MCF 10A (cell line): ENCODE measurements around the gene AP1S2. TPM values are rescaled to one million over a fixed set of nuclear protein-coding genes. Genes with fewer than 3 reads are reported as not detected.

Experiments
- BruUV-seq: library from RNA; stranded (reverse); fragments of 400-500 nt; replicated peaks from 2 replicates; lab custom pipeline; 2021; lab: Mats Ljungman, UMichigan
- CTCF ChIA-PET: fragments of 300-600 bp; sonication (Branson Sonifier 250); formaldehyde crosslinking; extraction: SDS; loops from one replicate; lab custom pipeline; 2021; ENCODE audit warnings: antibody characterized with exemption, inconsistent platforms; lab: Yijun Ruan, JAX
- POLR2A ChIA-PET: fragments of 300-600, 350-650 bp; sonication (Branson Sonifier 250); formaldehyde crosslinking; extraction: SDS; loops from one replicate; lab custom pipeline; 2020; ENCODE audit warnings: antibody characterized with exemption, inconsistent platforms; lab: Yijun Ruan, JAX
- DNase-seq: peaks from one replicate; pipeline ENCODE4 v3.0.0-alpha.2; 2018; ENCODE audit not compliant: unreplicated experiment
- H3K27ac Mint-ChIP-seq: one replicate; pipeline ENCODE4 v1.8.0; 2022; ENCODE audit warnings: mild to moderate bottlenecking, low read depth, mixed read lengths; ENCODE audit not compliant: unreplicated experiment
- H3K27me3 Mint-ChIP-seq: one replicate; pipeline ENCODE4 v1.8.0; 2022; ENCODE audit warnings: mixed read lengths; ENCODE audit not compliant: insufficient read depth, unreplicated experiment
- H3K36me3 Mint-ChIP-seq: one replicate; pipeline ENCODE4 v1.8.0; 2022; ENCODE audit warnings: mild to moderate bottlenecking, moderate library complexity, mixed read lengths; ENCODE audit not compliant: insufficient read depth, unreplicated experiment
- H3K4me1 Mint-ChIP-seq: one replicate; pipeline ENCODE4 v1.8.0; 2022; ENCODE audit warnings: mixed read lengths; ENCODE audit not compliant: insufficient read depth, unreplicated experiment
- H3K4me3 Mint-ChIP-seq: one replicate; pipeline ENCODE4 v1.8.0; 2022; ENCODE audit warnings: mild to moderate bottlenecking, moderate library complexity, mixed read lengths; ENCODE audit not compliant: unreplicated experiment
- H3K9me3 Mint-ChIP-seq: one replicate; pipeline ENCODE4 v1.8.0; 2022; ENCODE audit warnings: mixed read lengths; ENCODE audit not compliant: unreplicated experiment
- CTCF ChIP-seq: fragments of 200-600 bp; IDR thresholded peaks from one replicate; pipeline ENCODE4 v1.8.0; 2022; ENCODE audit warnings: antibody characterized with exemption, mild to moderate bottlenecking; ENCODE audit not compliant: unreplicated experiment
- intact Hi-C: fragments of 100-400 bp; cut with micrococcal nuclease; formaldehyde crosslinking; loops from 2 replicates; pipeline ENCODE4 v1.14.1; 2022
- total RNA-seq: library from RNA; stranded (reverse); gene quantifications from 2 replicates; pipeline ENCODE4 v1.2.3, GENCODE V29; 2022

The AP1S2 gene
- total RNA-seq, 1 experiment from 2014 or later = 9.4 TPM

GRCh38 chrX:15822922-15823321 is 31.7 kb downstream of the AP1S2 start:
- Mint-ChIP-seq H3K36me3 (peaks cover 48% of the 10 kb centered on the region), H3K4me3 (no peak overlapping the region), H3K27ac (no peak overlapping the region), H3K27me3 (no peaks in the 10 kb centered on the region), H3K4me1 (no peaks in the 10 kb centered on the region), H3K9me3 (no peaks in the 10 kb centered on the region)
- TSS peak; percentile 87 for BruUV-seq
- ChIA-PET CTCF (no interaction called here), POLR2A (interaction anchor here (1.0 kb wide), 1 partner anchor 33 kb away, joined by 3 read pairs; the partner anchor contains the start of gene ZRSR2)
- no peak for TF ChIP-seq CTCF
- no peak for DNase-seq
- intact Hi-C loops = no loop called here

GRCh38 chrX:15820106-15821073 is 34.2 kb downstream of the AP1S2 start:
- H3K27ac Mint-ChIP-seq = no peak overlapping the region
- no peaks in the 10 kb centered on the region for H3K9me3 Mint-ChIP-seq
- ChIA-PET POLR2A (no interaction called here), CTCF (no interaction called here)
- BruUV-seq = no TSS peak
- no peak for DNase-seq
- TF ChIP-seq CTCF = no peak
- no peaks in the 10 kb centered on the region for H3K4me1 Mint-ChIP-seq
- no peak overlapping the region for H3K4me3 Mint-ChIP-seq
- H3K36me3 Mint-ChIP-seq = peaks cover 63% of the 10 kb centered on the region
- intact Hi-C loops = no loop called here
- no peaks in the 10 kb centered on the region for H3K27me3 Mint-ChIP-seq

- H3K4me1 Mint-ChIP-seq = no peaks in the 10 kb centered on the region
- CTCF ChIA-PET = interaction anchor here (0.6 kb wide), 1 partner anchor 10 kb away, joined by 4 read pairs; no protein-coding TSS in a partner anchor
- H3K36me3 Mint-ChIP-seq = peaks cover 76% of the 10 kb centered on the region
- POLR2A ChIA-PET = no interaction called here
- TF ChIP-seq CTCF = no peak
- intact Hi-C loops = no loop called here
- no peaks in the 10 kb centered on the region for H3K9me3 Mint-ChIP-seq
- no peak overlapping the region for H3K4me3 Mint-ChIP-seq
- DNase-seq = no peak
- H3K27ac Mint-ChIP-seq = no peak overlapping the region
- BruUV-seq = no TSS peak
- no peaks in the 10 kb centered on the region for H3K27me3 Mint-ChIP-seq
Observed at GRCh38 chrX:15816886-15817285, 37.7 kb downstream of the AP1S2 start.

- Mint-ChIP-seq H3K27me3 (no peaks in the 10 kb centered on the region), H3K4me3 (no peak overlapping the region), H3K9me3 (no peaks in the 10 kb centered on the region), H3K4me1 (no peaks in the 10 kb centered on the region), H3K27ac (no peak overlapping the region), H3K36me3 (peaks cover 77% of the 10 kb centered on the region)
- intact Hi-C loops = no loop called here
- DNase-seq = no peak
- BruUV-seq = no TSS peak
- ChIA-PET POLR2A (no interaction called here), CTCF (no interaction called here)
- TF ChIP-seq CTCF = no peak
Observed at GRCh38 chrX:15816438-15816809, 38.2 kb downstream of the AP1S2 start.
